Stomach smooth muscle (tissue), 2 donors: ENCODE results near the gene AGAP1.

Experiments used
- H3K27ac ChIP-seq: one replicate; pipeline ENCODE4 v1.7.0; 2013; ENCODE audit warnings: mild to moderate bottlenecking, low read length, inconsistent platforms
- H3K27me3 ChIP-seq, 2 donors: one replicate each; pipeline ENCODE4 v1.7.0; 2013; ENCODE audit warnings: low read length in 2 of 2; ENCODE audit not compliant: insufficient read depth in 2 of 2, control insufficient read depth in 1 of 2
- H3K36me3 ChIP-seq, 2 donors: one replicate each; pipeline ENCODE4 v1.7.0; 2013; ENCODE audit warnings: low read length in 2 of 2; ENCODE audit not compliant: control insufficient read depth in 2 of 2, insufficient read depth in 2 of 2
- H3K4me1 ChIP-seq: one replicate; pipeline ENCODE4 v1.7.0; 2013; ENCODE audit warnings: low read length; ENCODE audit not compliant: control insufficient read depth, insufficient read depth
- H3K4me3 ChIP-seq, 2 donors: one replicate each; pipeline ENCODE4 v1.7.0; 2013; ENCODE audit warnings: low read length in 2 of 2
- H3K9ac ChIP-seq, 2 donors: one replicate each; pipeline ENCODE4 v1.7.0; 2013; ENCODE audit warnings: low read length in 2 of 2, mild to moderate bottlenecking in 1 of 2
- H3K9me3 ChIP-seq, 2 donors: one replicate each; pipeline ENCODE4 v1.7.0; 2013; ENCODE audit warnings: low read length in 2 of 2; ENCODE audit not compliant: control insufficient read depth in 2 of 2
- donor health status: healthy.
- donor health status: Pancreatic carcinoma.

AGAP1 gene

GRCh38 chr2:235954888-235955480, 461.1 kb downstream of the AGAP1 start:
- H3K9ac ChIP-seq: no peak overlapping the region

DNA sequence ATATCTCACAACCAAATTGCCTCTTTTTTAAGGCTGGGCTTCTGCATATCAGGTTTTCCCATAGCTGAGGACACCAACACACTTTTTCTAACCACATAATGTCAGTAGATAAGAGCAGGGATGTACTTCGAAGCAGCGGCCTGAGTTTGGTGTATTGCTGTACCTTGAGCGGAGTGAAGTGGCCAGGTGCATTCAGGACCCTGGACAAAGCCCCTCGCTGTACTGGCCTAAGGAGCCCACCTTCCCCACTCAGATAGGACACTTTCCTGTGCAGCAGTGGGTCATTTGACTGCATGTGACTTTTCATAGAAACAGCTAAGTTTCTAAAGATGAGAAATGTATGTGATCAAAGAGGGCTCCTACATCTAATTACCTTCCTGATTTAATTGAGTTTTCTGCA, 461.8 kb downstream of the AGAP1 start:
- no peak overlapping the region for H3K4me3 ChIP-seq
- H3K36me3 ChIP-seq: peaks cover 10 to 11% of the 10 kb centered on the region in 2 donors
- no peaks in the 10 kb centered on the region for H3K27me3 ChIP-seq
- H3K4me1 ChIP-seq: no peaks in the 10 kb centered on the region
- H3K9me3 ChIP-seq: no peaks in the 10 kb centered on the region
- no peak overlapping the region for H3K27ac ChIP-seq
- no peak overlapping the region for H3K9ac ChIP-seq

More at GRCh38 chr2:235954888-235955480, 461.1 kb downstream of the AGAP1 start:
- peaks cover 10 to 11% of the 10 kb centered on the region in 2 donors for H3K36me3 ChIP-seq
- H3K9me3 ChIP-seq: no peaks in the 10 kb centered on the region
- H3K4me1 ChIP-seq: peaks cover 4% of the 10 kb centered on the region
- no peak overlapping the region for H3K27ac ChIP-seq
- H3K4me3 ChIP-seq: no peak overlapping the region
- H3K27me3 ChIP-seq: no peaks in the 10 kb centered on the region

GRCh38 chr2:235956281-235956970, 462.6 kb downstream of the AGAP1 start:
- Histone ChIP-seq H3K4me1 (no peaks in the 10 kb centered on the region), H3K27ac (no peak overlapping the region), H3K4me3 (no peak overlapping the region), H3K36me3 (peaks cover 10 to 11% of the 10 kb centered on the region in 2 donors), H3K9ac (no peak overlapping the region), H3K9me3 (no peaks in the 10 kb centered on the region), H3K27me3 (no peaks in the 10 kb centered on the region)

GRCh38 chr2:235957251-235957650, 463.4 kb downstream of the AGAP1 start:
- Histone ChIP-seq H3K4me3 (no peak overlapping the region), H3K36me3 (peaks cover 10 to 11% of the 10 kb centered on the region in 2 donors), H3K27me3 (no peaks in the 10 kb centered on the region), H3K9ac (no peak overlapping the region), H3K4me1 (no peaks in the 10 kb centered on the region), H3K27ac (no peak overlapping the region), H3K9me3 (no peaks in the 10 kb centered on the region)

DNA sequence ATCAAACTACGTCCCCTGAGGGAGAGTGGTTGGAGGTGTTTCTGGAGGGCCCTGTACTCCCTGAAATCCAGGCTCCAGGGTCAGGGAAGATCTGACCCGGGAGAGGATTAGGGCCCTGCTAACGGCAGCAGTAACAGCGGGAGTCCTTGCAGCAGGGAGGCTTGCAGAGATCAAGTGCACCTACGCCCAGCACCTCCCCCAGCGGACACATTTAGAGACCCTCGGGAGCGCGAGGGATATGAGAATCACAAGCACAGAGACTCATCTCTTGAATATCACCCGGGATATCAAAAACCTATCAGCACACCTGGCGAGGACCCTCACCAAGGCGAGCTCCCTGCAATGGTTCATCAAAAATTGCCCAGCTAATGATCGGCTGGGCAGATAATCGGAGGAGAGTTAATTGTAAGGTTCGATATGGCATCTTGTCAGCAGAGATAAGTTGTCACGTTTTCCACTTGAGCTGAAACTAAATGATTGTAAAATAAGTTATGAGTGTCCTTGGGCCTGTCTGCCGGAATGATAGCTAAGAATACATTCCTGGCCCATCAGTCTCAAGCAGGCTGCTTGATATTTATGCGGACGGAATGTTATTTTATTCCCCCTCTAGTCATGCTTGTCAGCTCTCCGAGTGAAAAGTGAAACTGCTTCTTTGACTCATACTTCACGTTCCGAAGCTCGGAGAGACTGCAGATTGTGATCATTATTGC, 464.5 kb downstream of the AGAP1 start:
- no peaks in the 10 kb centered on the region for H3K27me3 ChIP-seq
- no peak overlapping the region for H3K4me3 ChIP-seq
- no peaks in the 10 kb centered on the region for H3K9me3 ChIP-seq
- H3K4me1 ChIP-seq: no peaks in the 10 kb centered on the region
- no peak overlapping the region for H3K27ac ChIP-seq
- H3K36me3 ChIP-seq: peaks cover 10 to 11% of the 10 kb centered on the region in 2 donors
- H3K9ac ChIP-seq: no peak overlapping the region

DNA sequence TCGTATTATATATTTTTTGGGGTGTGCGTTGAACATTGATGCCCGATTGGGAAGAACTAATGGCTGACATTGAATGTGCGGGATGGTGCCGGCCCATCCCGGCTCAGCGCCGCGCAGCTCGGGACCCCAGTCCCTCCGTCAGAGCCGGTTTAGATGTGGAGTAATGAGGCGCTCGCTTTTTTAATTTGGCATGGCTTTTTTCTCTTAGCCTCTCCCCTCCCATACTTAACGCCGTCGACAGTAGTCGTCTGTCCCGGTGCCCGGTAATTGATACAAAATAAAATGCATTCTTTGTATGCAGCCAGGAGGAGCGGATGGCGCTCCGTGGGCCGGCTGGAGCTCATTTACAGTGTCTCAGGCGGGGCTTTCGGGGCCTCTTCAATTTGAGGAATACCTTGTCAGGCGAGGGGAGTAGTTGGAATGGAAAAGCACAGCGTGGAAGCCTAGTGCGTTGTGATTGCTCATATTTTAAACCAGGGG, 465.1 kb downstream of the AGAP1 start:
- H3K9ac ChIP-seq: no peak overlapping the region
- H3K4me1 ChIP-seq: no peaks in the 10 kb centered on the region
- H3K9me3 ChIP-seq: no peaks in the 10 kb centered on the region
- no peak overlapping the region for H3K27ac ChIP-seq
- H3K4me3 ChIP-seq: no peak overlapping the region
- peaks cover 10 to 11% of the 10 kb centered on the region in 2 donors for H3K36me3 ChIP-seq
- no peaks in the 10 kb centered on the region for H3K27me3 ChIP-seq

- Histone ChIP-seq H3K4me3 (no peak overlapping the region), H3K27me3 (no peaks in the 10 kb centered on the region), H3K9ac (no peak overlapping the region), H3K9me3 (no peaks in the 10 kb centered on the region), H3K36me3 (peaks cover 6 to 7% of the 10 kb centered on the region in 2 donors), H3K27ac (no peak overlapping the region), H3K4me1 (no peaks in the 10 kb centered on the region)
Measured at GRCh38 chr2:235960011-235960715, 466.3 kb downstream of the AGAP1 start.

GRCh38 chr2:235960716-235961640, 467.1 kb downstream of the AGAP1 start:
- H3K4me3 ChIP-seq: no peak overlapping the region
- no peaks in the 10 kb centered on the region for H3K4me1 ChIP-seq
- H3K36me3 ChIP-seq: peaks cover 3 to 4% of the 10 kb centered on the region in 2 donors
- H3K9me3 ChIP-seq: no peaks in the 10 kb centered on the region
- no peaks in the 10 kb centered on the region for H3K27me3 ChIP-seq
- H3K9ac ChIP-seq: no peak overlapping the region
- no peak overlapping the region for H3K27ac ChIP-seq

DNA sequence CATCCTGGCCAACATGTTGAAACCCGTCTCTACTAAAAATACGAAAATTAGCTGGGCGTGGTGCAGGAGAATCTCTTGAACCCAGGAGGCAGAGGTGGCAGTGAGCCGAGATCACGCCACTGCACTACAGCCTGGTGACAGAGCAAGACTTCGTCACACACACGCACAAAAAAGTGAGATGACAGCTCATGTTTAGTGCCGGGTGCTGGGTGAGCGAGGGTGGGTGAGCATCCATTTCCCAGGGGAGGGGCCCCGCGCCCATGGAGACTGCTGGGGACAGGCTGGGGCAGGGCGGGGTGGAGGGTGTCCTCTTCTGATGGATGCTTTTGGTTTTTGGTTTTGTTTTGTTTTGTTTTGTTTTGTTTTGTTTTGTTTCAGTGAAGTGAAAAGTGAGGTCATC, 467.9 kb downstream of the AGAP1 start:
- no peaks in the 10 kb centered on the region for H3K4me1 ChIP-seq
- no peak overlapping the region for H3K27ac ChIP-seq
- peaks cover 3 to 4% of the 10 kb centered on the region in 2 donors for H3K36me3 ChIP-seq
- H3K4me3 ChIP-seq: no peak overlapping the region
- no peak overlapping the region for H3K9ac ChIP-seq
- H3K27me3 ChIP-seq: no peaks in the 10 kb centered on the region
- no peaks in the 10 kb centered on the region for H3K9me3 ChIP-seq
